Activated B cell treated with CpG ODN at 0.5 μM for 24 hours (primary cell): ENCODE data around the gene SFI1. TPM values are rescaled to one million over a fixed set of nuclear protein-coding genes. Genes with fewer than 3 reads are reported as not detected.

ENCODE experiments used
- ATAC-seq: fragments of 200-7000 bp; cut with Tn5 transposase; one replicate; pipeline ENCODE4 v1.10.0; 2021; ENCODE audit warnings: low read depth, mild to moderate bottlenecking, moderate library complexity
- CTCF ChIA-PET: fragments of 350-600 bp; sonication (Branson Sonifier 250); formaldehyde crosslinking; loops from one replicate; lab custom pipeline; 2021; ENCODE audit warnings: antibody characterized with exemption; lab: Charles Lee
- POLR2A ChIA-PET: fragments of 350-600 bp; sonication (Branson Sonifier 250); formaldehyde crosslinking; loops from one replicate; lab custom pipeline; 2021; ENCODE audit warnings: antibody characterized with exemption; lab: Charles Lee
- DNase-seq: peaks from one replicate; pipeline ENCODE4 v3.0.0; 2022
- H3K27ac Mint-ChIP-seq: one replicate; pipeline ENCODE4 v1.8.0; 2020; ENCODE audit warnings: mixed read lengths
- H3K27me3 Mint-ChIP-seq: one replicate; pipeline ENCODE4 v1.8.0; 2021; ENCODE audit warnings: mixed read lengths
- H3K36me3 Mint-ChIP-seq: one replicate; pipeline ENCODE4 v1.8.0; 2021; ENCODE audit warnings: low read depth, mixed read lengths
- H3K4me1 Mint-ChIP-seq: one replicate; pipeline ENCODE4 v1.8.0; 2021; ENCODE audit warnings: mixed read lengths
- H3K4me3 Mint-ChIP-seq: one replicate; pipeline ENCODE4 v1.8.0; 2020; ENCODE audit warnings: mild to moderate bottlenecking, mixed read lengths
- H3K9me3 Mint-ChIP-seq: one replicate; pipeline ENCODE4 v1.8.0; 2020; ENCODE audit warnings: mixed read lengths
- CTCF ChIP-seq: fragments of 200-600 bp; IDR thresholded peaks from one replicate; pipeline ENCODE4 v1.8.0; 2022; ENCODE audit warnings: antibody characterized with exemption, mild to moderate bottlenecking
- intact Hi-C: fragments of 100-400 bp; cut with micrococcal nuclease; formaldehyde crosslinking; loops from one replicate; pipeline ENCODE4 v1.15.1; 2024
- total RNA-seq: library from RNA; stranded (reverse); gene quantifications from 2 replicates; pipeline ENCODE4 v1.2.3, GENCODE V29; 2022

SFI1 gene
- total RNA-seq, 1 donor from 2014 or later, result 126 TPM

GRCh38 chr22:31639436-31640039, 143.2 kb downstream of the SFI1 start:
- ChIA-PET CTCF (no interaction called here), POLR2A (interaction anchor here (1.3 to 3.2 kb wide), 3 partner anchors 13 to 37 kb away, joined by 3 to 14 read pairs (median 13); partner anchors contain the start of gene PISD)
- Mint-ChIP-seq H3K36me3 (peaks cover 13% of the 10 kb centered on the region), H3K27ac (peak overlapping the region; percentile 86), H3K4me3 (peak overlapping the region; percentile 38), H3K27me3 (no peaks in the 10 kb centered on the region), H3K9me3 (no peaks in the 10 kb centered on the region), H3K4me1 (peaks cover 55% of the 10 kb centered on the region)
- TF ChIP-seq CTCF, result no peak
- intact Hi-C loops, result loop anchor here (2.0 kb wide), 1 partner anchor 37 kb away; no protein-coding TSS in a partner anchor
- DNase-seq (no peak), ATAC-seq (no peak)

GRCh38 chr22:31646186-31647019, 150.1 kb downstream of the SFI1 start:
- peak; percentile 80 for ATAC-seq

GRCh38 chr22:31647066-31647465, 150.7 kb downstream of the SFI1 start:
- no peak overlapping the region for H3K4me3 Mint-ChIP-seq
- intact Hi-C loops, result loop anchor here (2.0 kb wide), 1 partner anchor 16 kb away; no protein-coding TSS in a partner anchor
- POLR2A ChIA-PET, result interaction anchor here (0.7 to 1.2 kb wide), 2 partner anchors 9 to 164 kb away, joined by 3 to 4 read pairs; no protein-coding TSS in a partner anchor

More at GRCh38 chr22:31646186-31647019, 150.1 kb downstream of the SFI1 start:
- DNase-seq, result no peak
- Mint-ChIP-seq H3K27ac (peak overlapping the region; percentile 80), H3K4me1 (peaks cover 41% of the 10 kb centered on the region), H3K4me3 (peak overlapping the region; percentile 32), H3K36me3 (peaks cover 53% of the 10 kb centered on the region), H3K27me3 (no peaks in the 10 kb centered on the region), H3K9me3 (no peaks in the 10 kb centered on the region)
- intact Hi-C loops, result loop anchor here (2.0 kb wide), 1 partner anchor 16 kb away; no protein-coding TSS in a partner anchor
- ChIA-PET CTCF (interaction anchor here (0.6 to 1.6 kb wide), 2 partner anchors 19 to 90 kb away, joined by 4 to 7 read pairs; no protein-coding TSS in a partner anchor), POLR2A (interaction anchor here (0.6 to 1.2 kb wide), 6 partner anchors 8 to 1920 kb away, joined by 3 to 5 read pairs (median 4); partner anchors contain the start of gene PISD)
- TF ChIP-seq CTCF, result no peak

GRCh38 chr22:31647523-31648320, 151.4 kb downstream of the SFI1 start:
- Mint-ChIP-seq H3K27me3 (no peaks in the 10 kb centered on the region), H3K9me3 (no peaks in the 10 kb centered on the region), H3K4me1 (peaks cover 53% of the 10 kb centered on the region), H3K4me3 (no peak overlapping the region), H3K27ac (no peak overlapping the region), H3K36me3 (peaks cover 51% of the 10 kb centered on the region)
- no peak for ATAC-seq
- ChIA-PET POLR2A (interaction anchor here (1.0 kb wide), 1 partner anchor 14 kb away, joined by 3 read pairs; no protein-coding TSS in a partner anchor), CTCF (interaction anchor here (1.6 kb wide), 1 partner anchor 18 kb away, joined by 7 read pairs; no protein-coding TSS in a partner anchor)
- TF ChIP-seq CTCF, result no peak
- DNase-seq, result no peak
- intact Hi-C loops, result loop anchor here (2.0 kb wide), 1 partner anchor 17 kb away; no protein-coding TSS in a partner anchor

More at GRCh38 chr22:31647066-31647465, 150.7 kb downstream of the SFI1 start:
- no peaks in the 10 kb centered on the region for H3K27me3 Mint-ChIP-seq
- DNase-seq (no peak), ATAC-seq (no peak)
- H3K36me3 Mint-ChIP-seq, result peaks cover 52% of the 10 kb centered on the region
- peak overlapping the region; percentile 80 for H3K27ac Mint-ChIP-seq
- no peak for TF ChIP-seq CTCF
- CTCF ChIA-PET, result interaction anchor here (1.6 kb wide), 1 partner anchor 18 kb away, joined by 7 read pairs; no protein-coding TSS in a partner anchor
- H3K9me3 Mint-ChIP-seq, result no peaks in the 10 kb centered on the region
- H3K4me1 Mint-ChIP-seq, result peaks cover 46% of the 10 kb centered on the region
